Measurements from ENCODE around the gene TMEM39A.

- TF ChIP-seq, protein P1, sequence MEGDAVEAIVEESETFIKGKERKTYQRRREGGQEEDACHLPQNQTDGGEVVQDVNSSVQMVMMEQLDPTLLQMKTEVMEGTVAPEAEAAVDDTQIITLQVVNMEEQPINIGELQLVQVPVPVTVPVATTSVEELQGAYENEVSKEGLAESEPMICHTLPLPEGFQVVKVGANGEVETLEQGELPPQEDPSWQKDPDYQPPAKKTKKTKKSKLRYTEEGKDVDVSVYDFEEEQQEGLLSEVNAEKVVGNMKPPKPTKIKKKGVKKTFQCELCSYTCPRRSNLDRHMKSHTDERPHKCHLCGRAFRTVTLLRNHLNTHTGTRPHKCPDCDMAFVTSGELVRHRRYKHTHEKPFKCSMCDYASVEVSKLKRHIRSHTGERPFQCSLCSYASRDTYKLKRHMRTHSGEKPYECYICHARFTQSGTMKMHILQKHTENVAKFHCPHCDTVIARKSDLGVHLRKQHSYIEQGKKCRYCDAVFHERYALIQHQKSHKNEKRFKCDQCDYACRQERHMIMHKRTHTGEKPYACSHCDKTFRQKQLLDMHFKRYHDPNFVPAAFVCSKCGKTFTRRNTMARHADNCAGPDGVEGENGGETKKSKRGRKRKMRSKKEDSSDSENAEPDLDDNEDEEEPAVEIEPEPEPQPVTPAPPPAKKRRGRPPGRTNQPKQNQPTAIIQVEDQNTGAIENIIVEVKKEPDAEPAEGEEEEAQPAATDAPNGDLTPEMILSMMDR (IDR thresholded peaks at IDR 0.05) = no peak
- no peak for TF ChIP-seq POLR2A (IDR thresholded peaks at IDR 0.05)
Measured at GRCh38 chr3:119456469-119456868, 6.9 kb downstream of the TMEM39A start.

All from ovary (tissue), 3 donors.